ENCODE data around the gene HHATL. TPM values are rescaled to one million over a fixed set of nuclear protein-coding genes. Genes with fewer than 3 reads are reported as not detected.

The HHATL gene
- total and polyA plus RNA-seq, 4 donors = 0.39 to 2.7 (median 0.62) TPM

GRCh38 chr3:42658771-42659390 is 43.7 kb downstream of the HHATL start:
- no peak for TF ChIP-seq CTCF (IDR thresholded peaks at IDR 0.05; ENCODE audit: control extremely low read depth, extremely low read depth)
- Histone ChIP-seq H3K9me3 (ENCODE audit: control insufficient read depth in 4 of 4, insufficient read depth in 3 of 4, low read length in 3 of 4) (no peaks in the 10 kb centered on the region), H3K36me3 (ENCODE audit: control insufficient read depth in 4 of 4, insufficient read depth in 4 of 4, low read length in 4 of 4) (peaks cover 0 to 17% (median 0%) of the 10 kb centered on the region in 4 donors), H3K27ac (ENCODE audit: low read depth in 1 of 2, low read length in 1 of 2) (no peak overlapping the region), H3K4me3 (no peak overlapping the region), H3K27me3 (ENCODE audit: control insufficient read depth in 3 of 3, insufficient read depth in 3 of 3, low read length in 2 of 3) (no peaks in the 10 kb centered on the region), H3K9ac (ENCODE audit: insufficient read depth in 1 of 2, low read length in 2 of 2) (no peak overlapping the region), H3K4me1 (ENCODE audit: control insufficient read depth in 5 of 5, insufficient read depth in 5 of 5, low read length in 5 of 5) (peaks cover 0 to 11% (median 6%) of the 10 kb centered on the region in 5 donors)
- DNase-seq (no peak), ATAC-seq (ENCODE audit: insufficient read depth, low FRiP score) (no peak)
- 56 to 73% methylated on average over 22 of the region's 22 CpGs for WGBS, 2 donors

GRCh38 chr3:42658091-42658770 is 44.4 kb downstream of the HHATL start:
- DNase-seq = no peak
- Histone ChIP-seq H3K27me3 (ENCODE audit: control insufficient read depth in 3 of 3, insufficient read depth in 3 of 3, low read length in 2 of 3) (no peaks in the 10 kb centered on the region), H3K9ac (ENCODE audit: insufficient read depth in 1 of 2, low read length in 2 of 2) (no peak overlapping the region), H3K36me3 (ENCODE audit: control insufficient read depth in 4 of 4, insufficient read depth in 4 of 4, low read length in 4 of 4) (peaks cover 0 to 17% (median 0%) of the 10 kb centered on the region in 4 donors), H3K4me1 (ENCODE audit: control insufficient read depth in 5 of 5, insufficient read depth in 5 of 5, low read length in 5 of 5) (peaks cover 3 to 18% (median 10%) of the 10 kb centered on the region in 5 donors), H3K27ac (ENCODE audit: low read depth in 1 of 2, low read length in 1 of 2) (no peak overlapping the region), H3K4me3 (no peak overlapping the region), H3K9me3 (ENCODE audit: control insufficient read depth in 4 of 4, insufficient read depth in 3 of 4, low read length in 3 of 4) (no peaks in the 10 kb centered on the region)
- TF ChIP-seq CTCF (IDR thresholded peaks at IDR 0.05; ENCODE audit: control extremely low read depth, extremely low read depth) = no peak
- ATAC-seq (ENCODE audit: insufficient read depth, low FRiP score) = no peak
- WGBS, 2 donors = 93 to 94% methylated on average over 34 of the region's 34 CpGs

DNA sequence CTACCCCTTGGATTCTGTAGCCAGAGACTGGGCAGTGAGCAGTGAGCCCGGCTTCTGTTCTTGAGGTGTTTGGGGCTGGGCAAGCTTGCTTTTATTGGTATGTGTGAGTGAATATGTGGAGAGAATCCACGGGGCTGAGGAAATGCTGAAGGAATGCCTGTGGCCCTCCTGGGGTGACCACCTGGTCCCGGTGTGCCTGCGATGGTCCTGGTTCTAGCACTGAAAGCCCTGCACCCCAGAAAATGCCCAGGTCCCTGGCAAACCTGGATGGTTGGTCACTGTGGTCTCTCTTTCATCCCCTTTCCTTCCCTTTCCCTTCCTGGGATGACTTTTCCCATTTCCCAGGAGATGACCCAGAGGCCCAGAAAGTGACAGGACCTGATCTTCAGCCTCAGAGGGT is 44.9 kb downstream of the HHATL start:
- Histone ChIP-seq H3K36me3 (ENCODE audit: control insufficient read depth in 4 of 4, insufficient read depth in 4 of 4, low read length in 4 of 4) (peaks cover 0 to 17% (median 0%) of the 10 kb centered on the region in 4 donors), H3K27ac (ENCODE audit: low read depth in 1 of 2, low read length in 1 of 2) (no peak overlapping the region), H3K9ac (ENCODE audit: insufficient read depth in 1 of 2, low read length in 2 of 2) (no peak overlapping the region), H3K9me3 (ENCODE audit: control insufficient read depth in 4 of 4, insufficient read depth in 3 of 4, low read length in 3 of 4) (no peaks in the 10 kb centered on the region), H3K27me3 (ENCODE audit: control insufficient read depth in 3 of 3, insufficient read depth in 3 of 3, low read length in 2 of 3) (no peaks in the 10 kb centered on the region), H3K4me3 (no peak overlapping the region), H3K4me1 (ENCODE audit: control insufficient read depth in 5 of 5, insufficient read depth in 5 of 5, low read length in 5 of 5) (peaks cover 3 to 23% (median 15%) of the 10 kb centered on the region in 5 donors)
- ATAC-seq (ENCODE audit: insufficient read depth, low FRiP score) (no peak), DNase-seq (no peak)
- WGBS, 2 donors = 74 to 83% methylated on average over 4 of the region's 4 CpGs
- no peak for TF ChIP-seq CTCF (IDR thresholded peaks at IDR 0.05; ENCODE audit: control extremely low read depth, extremely low read depth)
